ENCODE measurements around the gene JAML. TPM values are rescaled to one million over a fixed set of nuclear protein-coding genes. Genes with fewer than 3 reads are reported as not detected.

JAML gene
- total and polyA plus RNA-seq, 2 of the 8 experiments (the other 6 are each of a cell fraction or from before 2014, with no cell fraction given), result 0.12 to 0.58 TPM

DNA sequence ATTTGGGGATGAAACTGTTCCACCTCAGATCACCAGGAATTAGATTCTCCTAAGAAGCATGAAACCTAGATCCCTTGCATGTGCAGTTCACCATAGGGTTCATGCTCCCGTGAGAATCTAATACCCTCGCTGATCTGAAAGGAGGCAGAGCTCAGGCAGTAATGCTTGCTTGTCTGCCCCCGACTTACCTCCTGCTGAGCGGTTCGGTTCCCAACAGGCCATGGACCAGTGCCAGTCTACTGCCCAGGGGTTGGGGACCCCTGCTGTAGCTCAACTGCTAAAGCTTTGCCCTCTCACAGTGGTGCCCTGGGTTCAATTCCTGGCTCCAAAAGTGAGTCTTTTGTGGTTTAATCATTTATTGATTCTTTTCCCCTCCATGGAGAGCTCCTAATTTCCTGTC, 3.4 kb downstream of the JAML start:
- Histone ChIP-seq H3K36me3 (ENCODE audit: control insufficient read depth in 2 of 4, insufficient read depth in 4 of 4, low read length in 3 of 4) (no peaks in the 10 kb centered on the region), H3K27ac (ENCODE audit: low read depth, low read length) (no peak overlapping the region), H2BK15ac (ENCODE audit: low read length) (no peak overlapping the region), H4K91ac (replicated peaks; ENCODE audit: insufficient read length, low read length) (no peak overlapping the region), H3K23me2 (ENCODE audit: low read depth, low read length) (no peaks in the 10 kb centered on the region), H3K27me3 (replicated peaks in 1 of 4; ENCODE audit: control insufficient read depth in 3 of 4, extremely low read depth in 1 of 4, insufficient read depth in 3 of 4, low read length in 3 of 4) (no peaks in the 10 kb centered on the region), H3K4me2 (ENCODE audit: insufficient read depth in 1 of 2, low read depth in 2 of 2, low read length in 2 of 2) (no peak overlapping the region), H2BK20ac (ENCODE audit: low read length) (no peak overlapping the region), H3K56ac (replicated peaks; ENCODE audit: insufficient read length, low read depth, low read length) (no peak overlapping the region), H4K20me1 (replicated peaks in 1 of 2; ENCODE audit: control insufficient read depth in 1 of 2, insufficient read depth in 2 of 2, low read length in 2 of 2) (no peaks in the 10 kb centered on the region), H3K4me3 (ENCODE audit: extremely low read depth in 1 of 4, insufficient read depth in 2 of 4, low read depth in 3 of 4, low read length in 4 of 4) (no peak overlapping the region), H2BK120ac (replicated peaks; ENCODE audit: low read depth, low read length) (no peak overlapping the region), H2AFZ (ENCODE audit: low read length) (no peak overlapping the region), H3K9ac (replicated peaks in 1 of 4; ENCODE audit: extremely low read depth in 1 of 4, low read depth in 3 of 4, low read length in 3 of 4) (no peak overlapping the region), H3K23ac (ENCODE audit: insufficient read length) (no peak overlapping the region), H3K18ac (ENCODE audit: extremely low read depth, low read length) (no peak overlapping the region), H2BK12ac (ENCODE audit: low read depth, low read length) (no peak overlapping the region), H3K4ac (replicated peaks; ENCODE audit: insufficient read length, low read depth, low read length) (no peak overlapping the region), H3K79me2 (ENCODE audit: control insufficient read depth in 1 of 2, insufficient read depth in 2 of 2, low read length in 2 of 2) (no peaks in the 10 kb centered on the region), H3K14ac (ENCODE audit: insufficient read length) (no peak overlapping the region), H2BK5ac (ENCODE audit: low read depth, low read length) (no peak overlapping the region), H4K8ac (ENCODE audit: extremely low read depth, insufficient read depth, low read length) (no peak overlapping the region), H2AK5ac (ENCODE audit: low read depth, low read length) (no peak overlapping the region), H3K79me1 (ENCODE audit: low read depth, low read length) (no peaks in the 10 kb centered on the region), H3K9me3 (ENCODE audit: insufficient read depth in 2 of 2, low read depth in 1 of 2, low read length in 1 of 2) (no peaks in the 10 kb centered on the region), H4K5ac (ENCODE audit: insufficient read length, low read depth, low read length) (no peak overlapping the region), H3K4me1 (replicated peaks in 1 of 4; ENCODE audit: control insufficient read depth in 3 of 4, insufficient read depth in 4 of 4, low read length in 3 of 4) (peaks cover 0 to 3% (median 0%) of the 10 kb centered on the region in 4 experiments; a peak in 1 of 7 replicates)
- DNase-seq (ENCODE audit: low read depth in 1 of 2, low spot score in 2 of 2) (no peak), FAIRE-seq (no peak)
- WGBS, 2 experiments (ENCODE audit: extremely low coverage in 1 of 2, insufficient coverage in 1 of 2, insufficient read length in 1 of 2, insufficient replicate concordance in 2 of 2, low coverage in 1 of 2, low lambda C conversion rate in 2 of 2, missing lambda C conversion rate in 1 of 2), result 82% methylated on average over 5 of the region's 5 CpGs; no CpG with 5 or more reads in 1 of the 2 experiments
- ChIA-PET CTCF (ENCODE audit: partially characterized antibody) (interaction anchor here (0.8 to 1.6 kb wide), 5 partner anchors 8 to 74 kb away, joined by 3 to 9 read pairs (median 3); no protein-coding TSS in a partner anchor), POLR2A (ENCODE audit: partially characterized antibody) (no interaction called here)
- TF ChIP-seq MAFK (IDR thresholded peaks at IDR 0.05; ENCODE audit: low read depth, low read length) (no peak), TBP (IDR thresholded peaks at IDR 0.05; ENCODE audit: low read depth, low read length) (peak; percentile 67; the same call in 1 of the 2 replicates)

All from H1 (cell line).